Stimulated activated CD4-positive, alpha-beta T cell treated with anti-CD3 and anti-CD28 coated beads, Interleukin-12 subunit alpha, Interleukin-12 subunit beta, amount 100 ng/mL, for 4 hours (primary cell): ENCODE data around the gene CCDC197.

Source experiments
- DNase-seq: peaks from one replicate; pipeline ENCODE4 v3.0.0-alpha.2; 2020

CCDC197 gene

DNA sequence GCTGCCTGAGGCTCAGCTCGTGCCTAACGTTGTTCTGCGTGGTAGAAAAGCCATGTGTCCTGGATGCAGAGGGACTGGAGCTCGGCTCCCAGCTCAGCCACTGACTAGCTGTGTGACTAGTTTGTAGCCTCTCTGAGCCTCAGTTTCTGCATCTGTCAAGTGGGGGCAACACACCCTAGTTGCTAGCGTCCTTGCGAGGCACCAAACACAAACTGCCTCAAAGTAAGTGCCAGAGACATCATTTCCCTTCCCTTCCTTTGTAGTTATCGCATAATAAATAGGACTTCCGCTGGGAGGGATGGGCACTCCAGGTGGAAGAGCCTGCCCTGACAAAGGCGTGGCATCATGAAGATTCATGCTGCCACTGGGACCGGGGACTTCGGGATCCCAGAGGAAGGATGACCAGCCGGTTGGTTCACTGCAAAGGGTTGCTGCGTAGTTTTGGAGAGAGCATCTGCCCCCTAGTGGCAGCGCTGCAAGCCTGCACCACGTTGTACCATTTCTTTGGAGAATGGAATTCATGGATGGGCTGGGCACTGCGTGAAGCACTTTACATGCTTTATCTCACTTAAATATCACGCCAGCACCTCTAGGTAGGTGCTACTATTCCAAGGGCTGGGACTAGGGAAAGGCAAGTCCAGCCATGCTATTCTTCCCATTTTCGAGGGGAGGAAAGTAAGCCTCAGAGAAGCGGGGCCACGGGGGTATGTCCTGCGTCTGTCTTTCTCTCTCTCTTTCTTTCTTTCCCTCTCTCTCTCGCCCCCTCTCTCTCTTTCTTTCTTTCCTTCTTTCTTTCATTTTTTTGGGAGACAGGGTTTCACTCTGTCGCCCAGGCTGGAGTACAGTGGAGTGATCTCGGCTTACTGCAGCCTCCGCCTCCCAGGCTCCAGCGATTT is 4.6 kb downstream of the CCDC197 start:
- peak; percentile 54 for DNase-seq

DNA sequence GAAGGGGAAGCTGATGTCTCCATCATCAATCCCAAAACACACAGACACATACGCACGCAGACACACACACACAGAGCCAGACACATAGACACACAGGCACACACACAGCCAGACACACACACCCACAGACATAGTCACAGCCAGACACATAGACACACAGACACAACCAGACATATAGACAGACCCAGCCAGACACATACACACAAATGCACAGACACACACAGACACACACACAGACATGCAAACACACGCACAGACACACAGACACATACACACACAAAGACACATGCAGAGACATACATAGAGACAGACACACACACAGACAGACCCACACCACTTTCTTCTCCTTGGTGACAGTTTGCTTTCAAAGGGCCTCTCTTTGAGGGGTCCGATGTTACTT is 6.3 kb downstream of the CCDC197 start:
- DNase-seq = no peak

DNA sequence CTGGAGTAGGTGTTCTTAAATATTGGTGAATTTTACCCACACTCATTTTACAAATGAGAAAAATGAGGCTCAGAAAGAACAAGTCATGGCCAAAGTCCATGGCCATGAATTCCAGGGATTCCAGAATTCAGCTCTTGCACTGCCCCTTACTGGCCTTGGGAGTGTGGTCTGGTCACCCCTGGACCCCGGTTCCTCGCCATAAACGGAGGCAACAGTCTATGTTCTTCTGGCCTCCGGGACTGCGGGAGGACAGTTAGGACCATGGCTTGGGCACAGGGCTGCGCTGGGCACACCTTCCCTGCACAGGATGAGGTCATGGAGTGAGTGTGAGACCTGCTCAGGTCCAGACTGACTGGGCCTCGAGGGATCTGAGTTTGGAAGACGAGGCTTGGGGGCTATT is 6.9 kb downstream of the CCDC197 start:
- no peak for DNase-seq

DNA sequence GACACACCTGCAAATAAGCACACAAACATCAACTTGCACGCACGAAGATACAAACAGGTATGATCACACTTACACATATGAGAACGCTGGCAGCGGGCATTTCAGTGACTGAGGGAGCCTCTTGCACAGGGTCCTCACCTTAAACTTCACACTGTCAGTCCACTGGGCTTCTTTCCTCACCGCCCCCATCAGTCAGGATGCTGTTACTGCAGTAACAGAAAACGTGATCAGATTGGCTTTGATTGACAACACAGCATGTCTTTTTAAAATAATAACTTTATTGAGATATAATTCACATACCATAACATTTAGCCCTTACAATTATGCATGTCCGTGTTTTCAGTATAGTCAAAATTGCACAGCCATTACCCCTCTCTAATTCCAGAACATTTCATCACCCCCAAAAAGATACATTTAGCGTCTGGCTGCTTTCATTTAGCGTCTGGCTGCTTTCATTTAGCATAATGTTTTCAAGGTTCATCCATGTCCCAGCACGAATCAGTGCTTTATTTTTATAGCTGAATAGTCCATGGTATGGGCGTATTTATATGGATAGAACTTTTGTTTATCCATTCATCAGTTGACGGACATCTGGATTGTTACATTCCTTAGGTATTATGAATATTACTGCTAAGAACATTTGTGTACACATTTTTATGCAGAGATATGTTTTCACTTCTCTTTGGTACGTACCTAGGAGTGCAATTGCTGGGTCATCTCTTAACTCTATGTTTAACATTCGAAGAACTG is 8.4 kb downstream of the CCDC197 start:
- DNase-seq = no peak

DNA sequence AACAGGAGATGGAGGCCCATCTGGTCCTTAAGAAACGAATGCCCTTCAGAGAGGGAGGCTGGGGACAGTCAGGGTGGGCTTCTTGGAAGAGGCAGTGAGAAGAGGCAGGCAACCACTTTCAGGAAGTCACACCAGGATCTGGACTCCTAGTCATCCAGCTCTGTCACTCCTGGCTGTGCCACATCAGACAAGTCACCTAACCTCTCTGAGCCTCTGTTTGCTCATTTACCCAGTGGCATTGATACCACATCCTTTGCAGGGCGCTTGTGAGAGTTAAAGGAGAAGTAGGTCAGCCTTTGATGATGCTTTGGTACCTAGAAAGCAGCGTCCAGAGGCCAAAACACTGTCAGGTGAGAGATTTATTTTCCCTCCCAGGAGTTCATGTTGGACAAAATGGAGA is 11.1 kb downstream of the CCDC197 start:
- no peak for DNase-seq

DNA sequence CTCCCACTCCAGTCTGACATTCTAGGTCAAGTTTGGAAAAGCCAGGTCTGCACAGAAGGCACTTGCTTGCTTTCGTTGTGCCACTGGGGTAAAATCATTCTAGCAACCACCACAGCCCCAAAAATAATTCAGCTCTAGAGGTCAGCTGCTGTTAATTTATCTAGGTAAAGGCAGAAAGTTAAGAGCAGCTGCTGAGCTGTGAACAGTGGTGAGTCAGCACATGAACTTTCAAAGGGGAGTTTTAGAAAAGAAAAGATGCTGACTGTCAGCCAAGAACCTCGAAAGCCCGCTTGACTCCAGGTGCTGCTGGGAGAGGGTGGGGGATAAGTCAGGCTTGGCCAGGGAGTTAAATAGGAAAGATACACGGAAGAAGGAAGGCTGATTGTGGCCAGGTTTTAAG is 12.7 kb downstream of the CCDC197 start:
- no peak for DNase-seq

DNA sequence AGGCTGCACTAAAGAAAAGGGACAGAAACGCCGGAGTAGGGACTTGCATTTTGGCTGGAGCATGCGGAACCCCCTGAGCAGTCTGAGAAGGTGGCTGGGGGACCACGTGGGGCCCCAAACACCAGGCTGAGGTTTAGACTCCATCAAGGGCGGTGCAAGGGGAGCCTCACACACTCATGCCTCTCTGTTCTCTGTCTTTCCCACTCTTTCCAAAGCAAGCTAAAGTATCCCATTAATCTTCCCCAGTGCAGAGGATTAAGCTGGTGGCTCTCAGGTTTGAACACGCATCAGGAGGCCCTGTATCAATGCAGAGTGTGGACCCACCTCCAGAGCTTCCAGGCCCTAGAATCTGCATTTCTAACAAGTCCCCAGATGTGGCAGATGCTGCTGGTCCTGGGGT is 13.5 kb downstream of the CCDC197 start:
- DNase-seq = no peak

DNA sequence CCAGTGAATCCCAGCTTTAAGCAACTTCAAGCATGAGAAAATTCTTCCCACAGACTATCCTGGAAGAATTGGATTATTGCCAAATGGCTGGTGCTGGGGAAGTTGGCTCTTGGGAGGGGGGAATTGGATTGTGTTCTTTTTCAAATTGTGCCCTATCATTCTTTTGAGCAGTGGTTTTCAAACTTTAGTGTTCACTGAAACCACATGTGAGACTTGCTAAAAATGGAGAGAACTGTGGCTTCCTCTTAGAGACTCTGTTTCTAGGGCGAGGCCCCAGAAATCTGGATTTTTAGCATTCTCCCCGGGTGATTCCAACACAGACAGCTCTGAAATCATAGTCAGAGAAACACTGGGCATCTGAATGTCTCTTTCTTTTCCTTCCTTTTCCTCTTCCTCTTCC is 14.7 kb downstream of the CCDC197 start:
- DNase-seq = no peak

DNA sequence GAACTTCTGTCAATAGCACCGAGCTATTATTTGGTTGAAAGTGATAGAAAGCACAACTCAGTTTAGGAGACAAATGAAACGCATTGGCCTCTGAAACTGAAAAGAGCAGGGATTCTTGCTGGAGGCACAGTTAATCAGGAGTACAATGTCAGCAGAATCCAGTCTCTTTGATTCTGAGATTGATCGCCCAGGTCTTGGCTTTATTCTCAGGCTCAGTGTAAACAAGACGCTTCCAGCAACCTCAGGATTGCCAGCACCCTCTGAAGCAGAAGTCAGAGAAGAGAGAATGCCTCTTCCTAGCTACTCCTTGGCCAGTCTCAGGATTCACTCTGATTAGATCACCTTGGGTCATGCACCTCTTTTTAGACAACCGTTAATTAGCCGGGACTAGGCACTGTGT is 17.3 kb downstream of the CCDC197 start:
- no peak for DNase-seq

DNA sequence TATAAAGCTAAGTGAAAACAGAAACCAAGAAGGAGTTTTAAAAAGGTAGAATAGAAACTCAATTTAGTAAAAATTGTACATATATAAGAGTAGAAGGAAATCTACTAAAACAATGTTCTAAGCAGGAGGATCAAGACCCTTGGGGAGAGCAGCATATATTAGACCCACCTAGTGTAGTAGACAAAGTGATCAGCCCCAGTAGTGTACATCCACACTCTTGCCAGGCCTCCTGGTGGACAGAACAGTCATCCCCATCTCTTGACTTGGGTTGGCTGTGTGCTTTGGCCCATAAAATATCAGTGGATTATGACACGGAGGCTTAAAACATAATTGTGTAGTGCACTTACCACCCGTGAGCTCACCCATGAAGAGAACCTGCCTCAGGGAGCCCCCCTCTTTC is 18.1 kb downstream of the CCDC197 start:
- DNase-seq = no peak

DNA sequence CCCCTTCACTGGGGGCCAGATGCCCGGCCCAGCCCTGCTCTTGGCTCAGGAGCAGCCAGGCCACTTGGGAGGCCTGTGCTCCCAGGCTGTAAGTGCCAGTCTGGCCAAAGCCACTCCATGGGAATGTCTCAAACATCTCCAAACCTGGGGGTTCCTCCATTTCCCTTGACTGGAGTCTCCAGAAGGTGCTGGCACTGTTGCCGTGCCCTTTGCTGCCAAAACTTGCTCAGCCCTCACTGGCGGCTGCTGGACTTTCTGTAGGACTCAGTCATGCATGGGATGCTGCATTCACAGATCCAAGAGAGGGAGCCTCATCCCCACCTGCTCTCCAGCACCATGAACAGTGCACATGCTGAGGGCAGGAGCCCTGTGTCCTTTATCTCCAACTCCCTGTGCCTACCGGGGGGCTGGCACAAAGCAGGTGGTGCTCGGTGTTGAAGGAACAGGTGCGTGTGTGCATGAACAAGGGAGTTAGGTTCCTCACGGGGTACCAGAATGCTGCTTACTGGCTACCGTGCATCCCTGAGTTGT is 19.4 kb downstream of the CCDC197 start:
- DNase-seq = no peak

DNA sequence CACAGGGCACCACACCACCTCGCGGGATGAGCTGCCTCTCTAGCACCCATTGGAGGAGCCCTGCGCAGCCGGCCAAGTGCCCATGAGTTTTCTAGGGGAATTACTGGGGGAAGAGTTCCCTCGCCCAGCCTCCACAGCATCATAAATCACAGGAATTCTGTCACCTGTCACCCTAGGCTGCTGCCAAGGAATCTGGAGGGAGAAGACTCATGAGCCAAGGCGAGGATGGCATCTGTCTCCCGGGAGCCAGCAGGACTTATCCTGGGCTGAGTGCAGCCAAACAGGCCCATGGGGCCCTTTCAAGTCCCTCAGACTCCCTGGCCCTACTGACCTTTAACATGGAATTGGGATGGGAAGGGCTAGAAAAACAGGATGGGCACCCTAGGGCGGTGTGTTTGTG is 21.2 kb downstream of the CCDC197 start:
- DNase-seq = no peak

DNA sequence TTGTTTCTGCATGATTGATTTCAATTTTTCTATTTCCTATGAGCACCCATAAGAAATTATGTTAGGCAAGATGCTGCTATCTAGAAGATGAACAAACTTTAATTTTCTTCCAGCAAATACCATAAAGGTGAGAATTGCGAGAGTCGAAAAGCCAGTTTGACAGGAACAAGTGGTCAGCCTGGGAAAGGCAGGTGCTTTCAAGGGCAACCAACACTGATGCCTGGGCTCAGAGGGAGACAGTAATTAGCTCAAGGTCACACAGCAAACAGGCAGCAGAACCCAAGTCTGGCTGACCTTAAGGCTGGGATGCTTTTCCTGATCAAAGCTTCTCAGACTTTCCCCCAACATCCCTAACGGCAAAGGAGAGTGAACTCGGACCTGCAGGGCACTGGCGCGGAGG is 22.2 kb downstream of the CCDC197 start:
- DNase-seq = no peak

DNA sequence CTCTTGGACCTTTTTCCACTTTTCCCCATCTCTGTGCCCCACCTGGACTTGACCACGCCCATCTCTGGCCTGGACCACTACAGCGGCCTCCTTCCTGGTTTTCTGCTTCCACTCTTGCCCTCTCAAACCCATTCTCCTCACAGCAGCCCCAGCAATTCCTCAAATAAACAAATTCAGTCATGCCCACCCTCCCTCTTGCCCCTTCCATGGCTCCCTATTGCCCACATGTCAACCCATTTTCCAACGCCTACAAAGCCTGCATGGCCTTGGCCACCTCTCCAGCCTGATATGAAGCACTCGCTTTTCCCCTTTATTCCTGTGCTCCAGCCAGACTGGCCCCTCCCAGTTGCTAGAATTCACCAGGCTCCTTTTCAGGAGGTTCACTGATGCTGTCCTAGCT is 23.2 kb downstream of the CCDC197 start:
- no peak for DNase-seq

DNA sequence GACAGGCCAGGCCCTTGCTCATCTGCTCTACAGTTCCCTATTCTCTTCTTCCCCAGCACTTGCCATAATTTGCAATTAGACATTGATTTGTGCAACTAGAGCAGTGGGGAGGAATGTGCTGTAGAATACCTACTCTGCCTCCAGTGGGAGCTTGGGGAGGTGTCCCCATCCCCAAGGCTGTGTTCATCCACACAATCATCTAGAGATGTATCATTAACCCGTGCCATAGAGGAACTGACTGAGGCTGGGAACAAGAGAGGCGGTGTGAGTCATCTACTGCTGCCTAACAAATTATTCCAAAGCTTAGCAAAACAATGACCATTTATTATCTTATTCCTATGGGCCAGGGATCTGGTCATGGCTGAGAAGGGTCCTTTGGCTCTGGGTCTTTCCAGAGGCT is 23.9 kb downstream of the CCDC197 start:
- DNase-seq = no peak

DNA sequence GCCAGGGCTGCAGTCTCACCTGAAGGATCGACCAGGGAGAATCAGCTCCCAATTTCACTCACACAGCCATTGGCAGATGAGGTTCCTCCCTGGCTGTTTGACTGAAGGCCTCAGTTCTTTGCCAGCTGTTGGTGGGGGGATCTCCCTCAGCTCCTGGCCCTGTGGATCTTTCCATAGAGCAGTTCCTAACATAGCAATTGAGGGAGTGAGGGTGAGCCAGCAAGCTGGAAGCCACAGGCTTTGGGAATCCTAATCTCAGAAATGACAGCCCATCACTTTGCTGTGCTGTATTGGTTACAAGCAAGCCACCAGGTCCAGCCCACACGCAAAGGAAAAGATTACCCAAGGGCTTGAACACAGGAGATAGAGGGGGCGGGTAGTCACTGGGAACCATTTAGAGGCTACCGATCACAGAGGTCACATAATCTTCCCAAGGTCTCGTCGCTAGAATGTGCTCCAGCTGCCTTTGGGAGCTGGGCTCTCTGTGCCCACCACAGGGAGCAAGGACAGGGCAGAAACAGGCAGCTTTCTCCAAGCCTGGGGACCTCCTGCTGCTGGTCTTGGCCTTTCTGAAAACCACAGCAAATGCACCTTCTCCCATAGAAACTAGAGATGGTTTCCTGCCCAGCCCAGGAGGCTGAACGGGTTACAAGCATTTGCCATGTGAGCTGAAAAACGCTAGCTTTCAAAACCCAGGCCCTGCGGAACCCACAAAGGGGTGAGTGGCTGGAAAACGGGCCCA is 24.5 kb downstream of the CCDC197 start:
- no peak for DNase-seq

DNA sequence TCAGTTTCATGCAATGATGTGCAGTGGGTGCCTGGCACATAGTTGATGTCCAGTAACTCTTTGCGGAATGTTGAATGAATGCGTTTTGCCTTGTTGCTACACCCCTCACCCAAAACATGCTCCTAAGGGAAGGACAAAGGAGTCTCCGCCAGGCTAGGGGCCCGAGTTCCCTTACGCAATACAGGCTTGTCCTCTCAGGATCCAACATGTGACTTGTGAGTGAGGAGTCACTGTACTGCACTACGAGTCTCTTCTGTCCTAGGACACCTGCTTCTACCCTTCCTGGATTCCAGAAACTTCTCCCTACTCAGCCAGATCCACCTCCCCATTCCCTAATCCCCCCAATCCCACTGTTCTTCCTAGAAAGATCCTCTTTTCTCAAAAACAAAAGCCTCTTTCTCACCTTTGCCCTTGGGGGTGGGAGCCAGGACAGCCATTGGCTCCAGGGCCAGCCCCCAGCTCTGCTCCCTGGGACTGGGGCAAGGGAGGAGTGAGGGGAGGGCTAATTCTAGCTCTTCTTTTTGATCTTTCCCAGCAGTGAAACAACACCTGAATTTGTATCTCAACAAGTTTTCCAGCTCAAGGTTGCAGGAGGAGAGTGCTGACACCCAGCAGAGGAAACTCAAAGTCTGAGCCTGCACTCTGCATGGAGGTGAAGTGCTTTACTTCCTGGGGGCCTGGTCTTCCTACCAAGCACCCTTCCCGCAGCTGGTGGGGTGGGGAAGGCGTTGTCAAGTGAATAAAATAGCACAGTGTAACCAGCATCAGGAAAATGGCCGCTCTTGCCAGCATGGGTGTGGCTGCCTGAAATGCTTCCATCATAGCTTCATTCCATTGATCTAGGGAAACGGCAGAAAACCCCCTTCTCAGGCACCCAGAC is 25.7 kb downstream of the CCDC197 start:
- no peak for DNase-seq

DNA sequence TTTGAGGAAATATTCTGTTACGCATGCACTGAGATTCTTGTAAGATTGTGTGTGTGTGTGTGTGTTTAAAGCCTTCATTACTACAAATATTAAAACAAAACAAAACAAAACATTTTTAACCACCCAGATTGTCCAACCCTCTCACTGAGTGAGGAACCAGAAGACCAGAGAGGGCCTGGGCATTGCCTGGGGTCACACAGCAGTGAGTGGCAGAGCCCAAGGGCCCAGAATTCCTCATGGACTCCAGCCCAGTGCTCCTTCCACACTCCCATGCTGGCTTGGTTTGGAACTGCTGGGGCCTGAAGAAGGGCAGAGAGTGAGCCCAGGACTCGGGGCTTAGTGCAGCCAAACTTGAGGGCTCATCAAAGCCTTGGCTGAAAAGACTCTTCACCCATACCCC is 27.4 kb downstream of the CCDC197 start:
- no peak for DNase-seq

DNA sequence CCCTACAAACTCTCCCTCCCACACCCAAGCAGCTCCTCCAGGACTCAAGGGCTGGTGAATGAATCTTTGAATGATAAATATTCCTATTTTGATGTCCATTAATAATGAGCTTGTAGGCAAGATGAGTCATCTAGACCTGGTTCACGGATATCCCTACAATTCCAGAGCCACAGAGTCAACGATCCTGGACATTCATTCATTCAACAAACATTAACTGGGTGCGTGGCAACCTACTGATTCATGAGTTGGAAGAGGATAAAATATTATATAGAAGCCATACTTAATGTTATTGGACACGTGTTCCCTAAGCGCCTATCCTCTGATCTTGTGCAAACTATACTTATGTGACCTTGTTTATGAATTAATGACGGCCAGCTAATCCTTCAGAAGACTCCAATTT is 28.6 kb downstream of the CCDC197 start:
- DNase-seq = no peak

DNA sequence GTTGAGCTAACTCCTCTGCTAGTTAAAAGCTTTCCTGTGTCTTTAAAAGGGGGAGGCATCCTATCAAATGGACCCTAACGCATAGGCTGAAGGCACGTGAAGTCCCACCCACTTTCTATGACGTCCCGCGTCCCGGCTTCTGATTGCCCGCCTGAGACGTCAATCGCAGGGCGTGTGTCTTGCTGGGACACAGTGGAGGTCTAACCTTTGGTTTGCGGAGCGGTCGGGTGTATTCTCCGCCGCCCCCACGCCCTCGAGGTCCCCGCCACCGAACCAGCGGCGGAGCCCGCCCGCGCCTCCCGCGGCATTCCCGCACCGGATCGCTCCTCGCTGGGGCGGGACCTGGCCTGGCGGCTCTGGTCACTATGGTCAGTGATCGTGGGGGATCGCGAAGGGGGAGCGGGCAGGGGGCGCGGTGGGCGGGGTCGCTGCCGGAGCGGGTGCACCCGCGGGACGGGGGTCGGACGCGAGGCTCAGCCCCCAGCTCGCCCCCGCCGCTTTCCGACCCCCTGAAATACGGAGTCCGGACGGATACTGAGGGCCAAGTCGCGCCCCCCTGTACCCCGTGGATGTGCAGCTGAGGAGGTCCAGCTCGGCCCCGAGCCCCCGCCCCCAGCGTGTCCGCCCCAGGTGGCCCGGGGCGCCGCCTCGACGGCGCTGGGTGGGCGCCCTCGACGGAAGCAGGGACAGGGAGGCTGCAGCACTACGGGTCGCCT is 29.2 kb downstream of the CCDC197 start, which contains the start of gene OTUB2:
Gene OTUB2, plus strand, starts transcription at position 168 of the 716 bp plus-strand sequence. Its CDS starts 198 bp downstream, at position 366.
- peak; percentile 95 for DNase-seq

DNA sequence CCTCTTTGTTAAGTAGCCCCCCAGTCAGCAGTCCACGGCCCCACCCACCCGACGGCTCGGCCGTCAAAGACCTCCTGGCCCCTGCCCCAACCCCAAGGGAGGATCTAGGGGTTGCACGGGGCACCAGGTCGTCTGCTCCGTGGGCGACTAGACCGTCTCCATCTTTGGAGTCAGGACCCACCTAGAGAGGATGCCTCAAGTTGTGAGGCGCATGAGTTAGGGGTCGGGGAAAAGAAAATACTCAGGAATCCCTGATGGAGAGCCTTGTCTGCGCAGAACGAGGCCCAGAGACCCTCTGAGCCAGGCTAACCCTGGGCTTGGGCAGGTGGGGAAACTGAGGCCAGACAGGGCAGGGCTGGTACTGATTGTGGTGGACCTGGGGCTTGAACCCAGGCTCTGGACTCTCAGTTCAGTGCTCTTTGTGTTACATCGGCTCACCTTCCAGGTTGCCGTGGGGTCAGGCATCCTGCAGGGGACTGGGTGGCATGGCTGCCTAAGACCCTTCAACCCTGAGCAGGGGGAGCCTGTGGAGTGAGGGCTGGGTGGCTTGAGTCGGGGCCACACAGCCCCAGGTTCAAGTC is 29.9 kb downstream of the CCDC197 start:
- no peak for DNase-seq
